CD4-positive, alpha-beta T cell treated with Interleukin-6 for 4 hours (primary cell): ENCODE measurements around the gene SCN3B.

Experiments used
- DNase-seq: peaks from one replicate; pipeline ENCODE4 v3.0.0-alpha.2; 2020; ENCODE audit warnings: mixed read lengths

SCN3B gene

DNA sequence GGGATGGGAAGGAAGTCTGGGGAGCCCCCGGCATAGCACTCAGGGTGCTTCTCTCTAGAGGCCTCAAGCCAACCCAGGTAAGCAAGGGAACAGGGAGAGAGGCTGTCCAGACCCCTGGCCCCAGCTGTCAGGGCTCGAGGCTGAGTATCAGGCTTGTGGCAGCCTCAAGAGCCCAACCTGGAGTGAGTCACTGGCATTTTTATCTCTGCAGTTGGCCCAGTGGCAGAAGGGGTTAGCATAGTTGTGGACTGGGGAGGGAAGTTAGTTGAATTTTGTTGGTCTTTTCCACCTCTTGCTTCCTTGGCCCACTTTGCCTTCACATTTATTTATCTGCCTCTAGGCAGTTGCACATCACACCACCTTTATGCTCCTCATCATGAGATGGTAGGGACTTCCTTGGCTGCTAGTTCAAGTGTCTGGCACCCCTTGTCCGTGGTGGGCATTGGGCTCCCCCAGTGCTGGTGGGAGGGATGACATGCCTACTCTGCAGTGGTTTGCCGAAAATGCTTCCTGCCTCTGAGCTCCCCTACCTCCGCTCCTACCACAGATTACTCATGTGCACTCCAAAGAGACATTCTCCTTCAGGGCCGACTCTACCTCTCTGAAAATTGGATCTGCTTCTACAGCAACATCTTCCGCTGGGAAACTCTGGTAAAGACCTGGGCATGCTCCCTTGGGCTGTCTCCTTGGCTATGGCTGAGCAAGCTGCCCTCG, 60.1 kb downstream of the SCN3B start:
- no peak for DNase-seq

DNA sequence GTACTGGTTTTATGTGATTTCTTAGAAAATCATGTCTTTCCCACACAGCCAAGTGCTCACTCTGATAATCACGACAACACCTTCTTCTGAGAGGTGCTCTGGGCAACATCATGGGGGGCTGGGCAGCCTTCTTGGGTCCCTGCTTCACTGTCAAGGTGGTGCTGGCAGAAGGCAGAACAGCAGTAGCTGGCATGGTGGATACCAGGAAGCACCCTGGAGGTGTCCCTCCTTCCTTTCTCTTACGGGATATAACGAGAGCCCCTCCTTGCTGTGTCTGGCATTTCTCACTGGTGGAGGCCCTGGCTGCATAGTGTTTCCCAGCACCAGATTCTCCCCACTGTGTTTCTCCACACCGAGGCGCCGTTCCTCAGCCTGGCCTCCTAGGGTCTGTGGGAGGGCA, 60.9 kb downstream of the SCN3B start:
- no peak for DNase-seq

DNA sequence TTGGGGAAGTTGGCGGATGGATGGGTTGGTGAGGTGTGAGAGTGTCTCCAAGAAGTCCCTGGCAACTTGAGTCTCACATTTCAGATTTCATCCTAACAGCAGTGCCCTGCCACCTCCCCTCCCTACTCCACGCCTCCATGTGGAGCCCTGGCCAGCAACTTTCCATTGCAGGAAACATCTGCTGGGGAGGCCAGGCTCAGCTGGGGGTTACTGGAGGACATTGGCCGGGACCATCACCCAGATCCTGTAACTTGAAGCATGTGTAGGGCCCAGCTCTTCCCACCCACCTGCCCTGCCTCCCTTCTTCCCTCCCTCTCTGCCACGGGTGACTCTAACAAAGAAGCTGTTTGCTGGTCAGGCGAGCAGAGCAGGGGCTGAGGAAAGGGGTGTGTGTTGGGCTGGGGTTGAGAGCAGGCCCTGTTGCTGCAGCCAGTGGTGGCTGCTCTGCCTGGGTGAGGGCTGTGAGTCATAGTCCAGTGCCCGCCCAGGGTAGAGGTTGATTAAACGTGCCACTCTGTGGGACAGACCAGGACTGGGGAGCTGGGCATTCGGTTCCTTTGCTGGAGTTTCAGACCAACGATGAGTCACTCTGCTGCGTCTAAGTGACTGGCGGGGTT, 64.0 kb downstream of the SCN3B start:
- DNase-seq = no peak

DNA sequence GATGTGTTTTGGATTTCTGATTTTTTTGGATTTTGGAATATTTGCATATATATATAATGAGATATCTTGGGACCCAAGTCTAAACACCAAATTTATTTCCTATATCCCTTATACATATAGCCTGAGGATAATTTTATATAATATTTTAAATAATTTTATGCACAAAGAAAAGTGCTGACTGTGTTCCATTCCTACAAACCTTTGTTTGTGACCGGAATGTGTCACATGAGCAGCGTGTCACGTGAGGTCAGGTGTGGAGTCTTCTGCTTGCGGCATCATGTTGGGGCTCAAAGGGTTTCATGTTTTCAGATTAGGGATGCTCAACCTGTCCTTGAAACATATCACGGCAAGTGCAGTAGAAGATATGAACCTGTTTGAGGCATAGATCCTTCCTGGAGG, 65.6 kb downstream of the SCN3B start:
- DNase-seq = no peak

DNA sequence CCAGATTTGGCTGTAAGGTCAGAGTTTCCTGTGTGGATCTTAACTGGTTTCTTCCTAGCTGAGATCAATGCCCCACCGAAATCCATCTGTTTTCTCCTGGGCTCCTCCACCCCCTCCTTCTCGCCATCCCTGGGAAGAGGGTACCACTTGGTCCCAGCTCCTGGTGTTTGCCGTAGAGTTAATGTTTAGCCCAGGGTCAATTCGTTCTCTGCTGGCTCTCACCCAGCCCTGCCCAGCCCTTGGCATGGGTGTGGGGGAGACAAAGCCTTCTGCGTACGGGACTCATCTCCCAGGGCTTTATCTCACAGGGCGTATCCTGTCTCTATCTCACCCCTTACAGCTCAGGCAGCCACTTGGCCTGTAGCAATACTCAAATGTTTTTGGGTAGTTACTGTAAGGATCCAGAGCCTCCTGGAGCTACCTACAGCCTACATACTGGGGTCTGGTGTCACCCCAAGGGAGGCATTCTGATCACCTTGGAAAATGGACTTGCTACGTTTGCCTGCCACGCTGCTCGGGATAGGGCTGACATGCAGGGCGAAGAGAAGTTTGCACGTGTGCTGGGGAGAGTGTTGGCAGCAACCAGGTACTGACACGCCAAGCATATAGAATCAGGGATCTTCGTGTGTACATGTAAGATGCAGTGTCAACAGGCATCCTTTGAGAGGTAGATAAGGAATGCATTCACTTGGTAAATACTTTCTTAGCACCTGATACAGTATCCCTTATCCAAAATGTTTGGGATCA, 66.1 kb downstream of the SCN3B start:
- DNase-seq = no peak

DNA sequence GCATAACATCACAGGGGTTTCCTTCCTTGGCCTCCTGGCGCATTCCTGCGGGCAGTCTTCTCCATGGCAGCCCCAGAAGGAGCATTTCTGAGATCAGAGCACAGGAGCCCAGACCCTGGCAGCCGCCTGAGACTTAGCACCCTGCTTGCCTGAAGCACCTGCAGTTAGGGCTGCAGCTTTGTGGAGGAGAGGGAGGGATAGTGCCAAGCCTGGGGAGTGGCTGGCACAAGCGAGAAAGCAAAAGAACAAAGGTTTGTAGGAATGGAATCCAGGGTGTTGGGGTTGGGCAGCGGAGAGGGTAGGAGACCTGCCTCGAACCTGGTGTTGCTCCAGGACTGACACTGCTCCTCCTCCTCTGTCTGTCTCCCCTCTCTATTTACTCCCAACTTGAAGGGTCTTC, 66.9 kb downstream of the SCN3B start:
- no peak for DNase-seq

DNA sequence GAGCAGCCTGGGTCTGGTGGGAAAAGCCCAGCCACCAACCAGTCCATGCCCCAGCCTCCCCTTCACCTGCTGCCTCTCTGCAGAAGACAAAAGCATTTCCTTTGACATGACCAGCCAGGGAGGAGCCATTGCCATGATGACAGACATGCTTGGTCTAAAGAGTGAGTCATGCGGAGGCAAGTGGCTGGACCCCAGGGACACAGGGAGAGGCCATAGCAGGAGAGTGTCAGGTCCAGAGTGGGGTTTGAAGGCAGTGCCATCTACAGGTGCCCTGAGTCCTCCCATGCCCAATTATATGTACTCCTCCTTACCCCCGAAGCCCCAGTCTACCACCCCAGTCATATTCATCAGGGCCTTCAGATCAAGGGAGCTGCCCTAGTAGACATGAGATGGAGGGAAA, 67.4 kb downstream of the SCN3B start:
- DNase-seq = no peak

DNA sequence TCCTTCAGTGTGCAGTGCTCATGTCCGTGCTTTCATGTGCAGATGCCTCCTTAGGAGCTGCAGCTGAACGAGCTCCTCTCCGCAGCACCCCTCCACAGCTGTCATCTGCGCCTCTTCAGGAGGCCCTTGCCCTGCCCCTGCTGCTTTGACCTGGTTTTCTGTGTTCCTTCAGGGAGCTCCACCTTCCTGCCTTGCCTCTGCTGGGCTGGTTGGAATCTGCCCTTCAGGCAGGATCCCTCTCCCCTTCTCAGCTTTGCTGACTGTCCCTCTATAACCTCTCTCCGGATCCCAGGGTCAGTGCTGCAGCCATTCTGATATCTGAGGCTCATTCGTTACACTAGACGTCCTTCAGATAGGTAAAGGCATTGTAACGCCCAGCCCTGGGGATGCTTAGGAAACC, 67.9 kb downstream of the SCN3B start:
- DNase-seq = no peak

DNA sequence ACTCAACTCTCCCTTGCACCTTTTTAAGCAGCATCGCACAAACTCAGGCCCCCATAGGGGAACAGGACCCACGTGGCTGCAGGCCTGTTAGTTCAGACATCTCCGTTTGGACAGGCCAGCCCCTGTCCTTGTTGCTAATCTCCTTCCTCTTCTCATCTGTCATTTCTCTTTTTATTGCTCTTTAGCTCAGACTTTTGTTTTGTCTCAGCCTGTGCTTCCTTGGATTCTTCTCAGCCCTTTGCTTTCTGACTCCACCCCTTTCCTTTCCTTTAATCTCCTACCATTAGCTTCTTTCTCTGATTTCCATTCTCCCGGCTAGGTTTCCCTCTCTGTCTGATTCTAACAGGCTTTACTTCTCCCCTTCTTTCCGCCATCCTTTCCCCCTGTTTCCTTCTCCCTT, 68.7 kb downstream of the SCN3B start:
- no peak for DNase-seq

DNA sequence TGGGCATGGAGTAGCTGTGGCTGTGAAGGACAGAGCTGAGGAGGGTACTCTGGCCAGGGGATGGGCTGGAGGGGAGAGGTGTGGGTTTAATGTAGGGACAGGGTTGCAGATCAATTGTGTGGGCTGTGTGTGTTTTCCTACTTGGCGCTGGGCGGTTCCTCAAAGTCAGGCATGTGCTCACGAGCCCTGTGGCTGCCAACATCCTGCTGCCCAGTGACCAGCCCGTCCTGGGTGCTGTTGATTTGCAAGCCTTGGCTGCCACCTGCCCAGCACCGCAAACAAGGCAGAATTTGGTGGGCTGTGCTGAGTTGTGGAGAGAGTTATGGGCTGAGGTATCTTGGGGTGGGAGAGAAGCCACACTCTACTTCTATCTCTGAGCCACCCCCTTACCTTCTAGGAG, 69.2 kb downstream of the SCN3B start:
- no peak for DNase-seq

DNA sequence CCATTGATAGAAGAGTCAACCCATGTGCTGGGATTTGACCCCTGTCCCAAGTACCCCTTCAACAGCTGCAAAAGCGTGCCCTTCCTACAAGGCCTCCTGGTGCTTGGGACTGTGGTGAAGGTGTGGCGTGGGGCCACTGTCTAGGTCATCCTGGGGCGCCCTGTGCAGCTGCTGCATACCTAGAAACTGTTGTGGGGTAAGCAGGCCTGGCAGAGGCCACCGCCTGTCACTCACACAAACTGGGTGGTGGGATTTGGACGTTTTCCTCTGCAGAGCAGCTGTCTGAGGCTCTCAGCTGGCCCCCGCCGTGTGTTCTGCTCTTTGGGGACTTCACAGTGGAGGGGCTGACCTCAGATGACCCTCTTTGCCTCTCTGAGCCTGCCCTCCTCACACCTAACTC, 69.7 kb downstream of the SCN3B start:
- no peak for DNase-seq

DNA sequence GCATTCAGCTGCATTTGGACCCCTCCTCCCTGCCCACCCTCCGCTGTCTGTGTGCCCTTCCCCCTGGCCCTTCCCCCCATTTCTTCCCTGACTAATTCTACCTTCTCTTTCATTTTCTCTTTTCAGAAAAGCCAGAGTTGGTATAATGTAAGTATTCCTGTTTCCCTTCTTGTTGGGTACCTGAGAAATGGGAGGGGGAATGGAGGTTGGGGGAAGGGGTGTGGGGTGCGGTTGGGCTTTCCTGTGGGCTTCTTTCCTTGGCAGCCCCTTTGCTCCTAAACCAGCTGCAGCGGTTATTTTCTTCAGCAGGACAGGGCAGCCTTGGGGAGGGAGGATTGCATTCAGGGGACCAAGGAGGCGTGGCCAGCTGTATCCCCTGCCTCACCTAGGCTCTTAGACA, 70.2 kb downstream of the SCN3B start:
- no peak for DNase-seq

DNA sequence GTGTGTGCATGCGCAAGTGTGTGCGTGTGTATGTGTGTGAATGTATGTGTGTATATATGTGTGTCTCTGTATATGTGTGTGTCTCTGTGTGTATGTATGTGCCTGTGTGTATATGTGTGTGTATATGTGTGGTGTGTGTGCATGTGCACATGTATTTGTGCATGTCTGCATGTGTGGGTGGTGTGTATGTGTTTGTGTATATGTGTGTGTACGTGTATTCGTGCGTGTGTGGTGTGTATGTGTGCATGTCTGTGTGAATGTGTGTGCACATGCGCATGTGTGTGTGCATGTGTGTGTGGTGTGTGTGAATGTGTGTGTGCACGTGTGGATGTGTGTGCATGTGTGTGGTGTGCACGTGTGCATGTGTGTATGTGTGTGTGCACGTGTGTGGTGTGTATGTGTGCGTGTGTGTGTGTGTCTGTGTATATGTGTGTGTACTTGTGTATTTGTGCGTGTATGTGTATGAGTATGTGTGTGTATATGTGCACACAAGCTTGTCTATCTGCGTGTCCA, 71.4 kb downstream of the SCN3B start:
- no peak for DNase-seq

DNA sequence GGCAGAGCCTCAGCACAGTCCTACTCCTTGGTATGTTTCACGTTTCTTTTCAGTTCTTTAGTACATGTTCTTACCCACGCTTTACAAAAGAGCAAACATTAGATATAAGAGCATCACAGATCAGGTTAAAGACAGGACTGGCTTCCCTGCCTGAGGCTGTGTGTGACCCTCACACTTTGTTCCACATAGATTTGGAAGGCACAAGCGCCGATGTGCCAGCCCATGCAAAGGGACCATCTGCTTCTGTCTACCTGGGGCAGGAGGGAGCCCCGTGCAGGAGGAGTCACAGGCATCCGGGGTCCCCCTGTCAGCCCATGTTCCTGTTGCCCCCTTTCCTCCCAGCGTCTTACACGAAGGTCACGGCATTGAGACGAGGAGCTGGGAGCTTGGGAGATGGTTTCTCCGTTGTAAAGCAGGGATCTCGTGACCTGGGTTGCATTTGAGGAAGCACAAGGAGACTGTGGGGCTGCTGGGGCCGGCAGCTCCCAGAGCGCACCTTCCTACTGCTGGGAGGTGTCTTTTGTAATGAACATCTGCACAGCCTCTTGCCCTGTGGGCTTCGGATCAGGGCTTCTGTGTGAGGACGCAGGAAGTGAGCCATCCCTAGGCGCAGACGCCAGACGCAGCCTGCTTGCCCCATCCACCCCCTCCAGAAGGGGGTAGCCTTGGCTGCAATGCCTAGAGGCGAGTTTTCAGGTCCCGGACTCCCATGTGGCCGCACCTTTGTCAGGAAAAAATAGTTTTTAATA, 72.6 kb downstream of the SCN3B start:
- DNase-seq = no peak

DNA sequence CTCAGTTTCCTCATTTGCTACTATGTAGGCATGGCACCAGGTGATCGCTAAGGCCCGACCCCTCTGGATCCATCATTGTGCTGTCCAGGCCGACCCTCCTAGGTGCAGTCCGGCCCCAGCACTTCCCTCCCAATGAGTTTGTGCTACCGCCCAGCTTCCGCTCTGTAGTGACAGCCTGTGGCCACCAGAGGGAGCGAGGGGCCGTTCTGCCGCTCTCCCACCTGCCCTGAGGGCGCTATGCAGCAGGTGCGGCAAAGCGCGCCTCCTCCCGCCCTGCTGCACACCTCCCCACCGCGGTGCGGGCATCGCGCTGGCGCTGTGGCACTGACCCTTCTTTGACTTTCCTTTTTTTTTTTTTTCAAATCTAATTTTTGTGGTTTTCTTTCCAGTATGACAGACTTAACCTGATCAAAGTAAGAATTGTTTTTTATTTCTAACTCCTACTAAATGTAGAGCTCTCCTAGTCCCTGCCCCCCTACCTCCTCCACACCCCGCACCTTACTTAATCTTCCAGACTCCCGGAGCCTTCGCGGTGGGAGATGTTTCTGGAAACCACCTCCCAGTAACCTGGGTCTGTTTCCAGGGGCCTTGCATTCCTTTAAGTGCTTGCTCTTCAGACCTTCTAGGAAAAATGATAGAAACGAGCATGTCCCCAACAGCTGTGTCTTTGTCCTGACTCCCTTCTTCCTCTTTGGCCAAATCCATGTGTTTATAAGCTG, 73.7 kb downstream of the SCN3B start:
- peak; percentile 75 for DNase-seq

DNA sequence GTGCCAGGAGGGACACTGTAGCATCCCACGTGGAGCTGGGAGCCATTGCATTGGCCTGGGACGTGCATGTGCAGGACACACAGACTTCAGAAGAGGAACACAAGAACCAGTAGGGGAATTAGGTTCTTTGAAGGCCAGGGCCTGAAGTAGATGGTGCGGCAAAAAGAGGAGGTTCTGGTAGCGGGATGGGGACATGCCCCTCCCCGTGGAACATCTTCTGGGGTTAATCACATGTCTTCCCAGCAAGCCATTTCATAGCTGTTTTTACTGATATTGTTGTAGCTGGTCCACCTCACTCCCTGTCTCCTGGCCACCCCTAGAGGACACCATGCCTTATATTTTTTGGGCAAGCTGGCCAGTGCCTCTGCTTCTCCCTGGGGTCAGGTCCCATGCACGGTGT, 74.3 kb downstream of the SCN3B start:
- DNase-seq = no peak

DNA sequence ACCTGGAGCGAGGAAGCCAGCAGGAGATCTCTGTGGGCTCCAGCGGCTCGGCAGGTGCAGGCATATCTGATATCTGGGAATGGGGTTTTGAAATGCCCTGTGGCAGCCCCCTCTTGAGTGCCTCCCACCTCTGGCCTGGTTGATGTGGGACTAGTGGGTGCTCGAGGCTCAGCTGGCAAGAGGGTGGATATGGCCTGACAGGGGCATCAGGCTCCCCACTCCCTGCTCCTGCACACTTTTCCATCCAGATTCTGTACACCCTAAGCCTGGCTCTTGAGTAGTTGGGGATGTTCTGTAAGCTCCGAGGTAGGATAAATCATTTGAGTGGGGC, 75.0 kb downstream of the SCN3B start:
- no peak for DNase-seq
